NCI-H2227 treated with DMSO at 0.1 percent for 48 hours (cell line): Measurements from ENCODE around the gene DUOXA1.

Experiments
- DNase-seq: peaks from one replicate; lab custom pipeline; 2025; lab: John Stamatoyannopoulos, UW

The DUOXA1 gene

DNA sequence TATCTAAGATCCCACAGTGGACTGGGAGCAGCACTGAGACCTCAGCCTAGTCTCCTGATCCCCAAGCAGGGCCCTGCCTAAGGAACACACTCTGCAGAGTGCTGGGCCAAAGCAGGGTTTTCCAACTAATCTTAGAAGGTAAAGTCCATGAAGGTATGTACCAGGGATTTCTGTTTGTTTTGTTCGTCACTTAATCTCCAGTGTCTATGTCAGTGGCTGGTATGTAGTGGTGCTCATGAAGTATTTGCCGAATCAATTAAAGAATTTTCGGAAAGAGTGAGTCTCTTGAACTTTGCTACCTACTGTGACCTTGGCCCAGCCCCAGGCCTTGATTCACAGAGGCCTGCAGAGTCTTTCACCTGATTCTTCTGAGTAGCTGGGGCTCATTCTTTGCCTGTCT lies 1.8 kb upstream of the DUOXA1 start:
- no peak for DNase-seq

DNA sequence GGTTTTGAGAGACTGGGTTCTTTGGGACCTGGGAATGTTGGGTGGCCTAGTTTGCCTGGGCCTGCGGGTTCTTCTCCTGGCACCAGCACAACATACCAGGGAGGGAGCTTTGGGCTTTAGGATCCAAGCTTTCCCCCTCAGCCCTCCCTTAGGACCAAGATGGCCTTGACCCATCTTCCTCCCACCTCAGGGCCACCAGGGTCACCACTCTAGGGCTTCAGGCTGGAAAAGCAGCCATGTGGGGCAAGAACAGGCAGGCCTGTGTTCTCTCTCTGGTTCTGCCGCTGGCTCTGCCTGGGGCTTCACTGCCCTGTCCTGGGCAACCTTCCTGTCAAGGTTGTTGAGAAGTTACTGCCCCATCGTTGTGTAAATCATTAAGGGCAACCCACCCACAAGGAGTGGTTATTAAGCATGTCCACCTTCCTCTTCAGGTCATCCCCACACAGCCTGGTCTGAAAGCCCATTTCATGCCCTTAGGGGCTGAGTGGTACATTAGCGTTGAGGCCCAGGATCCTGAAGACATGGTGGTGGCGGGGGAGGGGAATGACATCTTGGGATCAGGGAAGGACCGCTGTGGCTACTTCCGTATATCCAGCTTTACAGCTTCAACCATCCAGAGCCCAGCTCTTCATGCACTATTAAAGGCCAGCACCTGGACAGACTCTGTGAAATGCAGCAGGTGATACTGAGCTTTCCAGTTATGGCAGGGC lies 767 bp upstream of the DUOXA1 start:
- no peak for DNase-seq

DNA sequence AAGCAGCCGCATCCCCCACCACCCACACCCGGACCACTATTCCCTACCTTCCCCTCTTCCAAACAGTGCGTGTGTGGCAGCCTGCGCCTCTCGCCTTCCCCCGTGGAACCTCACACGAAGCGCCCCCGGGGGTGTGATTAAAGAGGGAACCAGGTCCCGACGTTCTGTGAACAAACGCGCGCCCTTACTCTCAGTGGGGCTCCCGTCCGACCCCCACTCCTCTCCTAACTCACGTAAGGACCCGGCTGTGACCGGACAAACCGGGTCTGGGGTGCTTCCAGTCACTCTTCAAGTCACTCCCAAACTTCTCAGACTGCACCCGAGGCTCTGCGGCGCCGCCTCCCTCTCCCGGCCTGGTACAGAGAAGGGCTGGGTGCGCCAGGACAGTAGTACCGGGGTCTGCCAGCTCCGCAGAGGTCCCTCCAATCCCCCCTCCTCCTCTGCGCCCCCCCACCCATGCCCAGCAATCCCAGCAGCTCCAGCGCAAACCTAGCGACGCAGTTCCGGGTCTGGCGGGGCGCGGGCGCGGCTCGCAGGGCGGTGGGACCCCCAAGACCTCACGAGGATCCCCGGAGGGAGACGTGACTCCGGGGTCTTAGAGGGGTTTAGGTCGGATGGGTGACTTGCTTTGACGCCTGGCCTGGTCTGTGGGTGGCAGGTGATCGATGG lies 574 bp downstream of the DUOXA1 start:
- no peak for DNase-seq

- DNase-seq = no peak
Observed at GRCh38 chr15:45126535-45127158, 3.0 kb downstream of the DUOXA1 start.

GRCh38 chr15:45123397-45123796 lies 6.3 kb downstream of the DUOXA1 start:
- no peak for DNase-seq

GRCh38 chr15:45122719-45123118 lies 7.0 kb downstream of the DUOXA1 start:
- no peak for DNase-seq

DNA sequence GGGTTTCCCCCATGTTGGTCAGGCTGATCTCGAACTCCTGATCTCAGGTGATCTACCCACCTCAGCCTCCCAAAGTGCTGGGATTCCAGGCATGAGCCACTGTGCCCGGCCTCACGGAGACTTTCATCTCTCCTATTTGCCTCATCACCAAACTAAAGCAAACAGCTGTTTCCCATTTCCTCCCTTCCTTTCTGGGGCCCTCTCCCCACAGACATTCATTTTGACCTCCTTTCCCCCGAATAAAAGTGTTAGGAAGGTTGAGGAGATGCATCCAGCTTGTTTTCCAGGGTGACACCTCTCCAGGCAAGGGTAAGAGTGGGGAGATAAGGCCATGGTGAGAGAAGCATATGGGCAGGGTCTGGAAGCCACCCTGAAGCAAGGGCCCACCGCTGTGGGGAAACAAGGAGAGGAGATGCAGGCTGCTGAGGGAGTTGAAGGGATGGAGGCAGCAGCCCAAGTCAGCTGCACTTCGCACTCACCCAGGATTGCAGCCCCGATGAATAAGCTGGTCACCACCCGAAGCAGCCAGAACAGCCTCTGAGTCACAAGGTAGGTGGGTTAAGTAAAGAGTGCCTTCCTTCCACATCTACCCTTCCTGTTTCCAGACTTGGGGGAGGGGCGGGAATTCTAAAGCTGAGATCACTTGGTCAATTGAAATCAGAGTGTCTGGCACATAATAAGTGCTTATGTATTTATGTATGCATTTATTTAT lies 7.8 kb downstream of the DUOXA1 start:
- DNase-seq = no peak

GRCh38 chr15:45121020-45121419 lies 8.7 kb downstream of the DUOXA1 start:
- DNase-seq = no peak

DNA sequence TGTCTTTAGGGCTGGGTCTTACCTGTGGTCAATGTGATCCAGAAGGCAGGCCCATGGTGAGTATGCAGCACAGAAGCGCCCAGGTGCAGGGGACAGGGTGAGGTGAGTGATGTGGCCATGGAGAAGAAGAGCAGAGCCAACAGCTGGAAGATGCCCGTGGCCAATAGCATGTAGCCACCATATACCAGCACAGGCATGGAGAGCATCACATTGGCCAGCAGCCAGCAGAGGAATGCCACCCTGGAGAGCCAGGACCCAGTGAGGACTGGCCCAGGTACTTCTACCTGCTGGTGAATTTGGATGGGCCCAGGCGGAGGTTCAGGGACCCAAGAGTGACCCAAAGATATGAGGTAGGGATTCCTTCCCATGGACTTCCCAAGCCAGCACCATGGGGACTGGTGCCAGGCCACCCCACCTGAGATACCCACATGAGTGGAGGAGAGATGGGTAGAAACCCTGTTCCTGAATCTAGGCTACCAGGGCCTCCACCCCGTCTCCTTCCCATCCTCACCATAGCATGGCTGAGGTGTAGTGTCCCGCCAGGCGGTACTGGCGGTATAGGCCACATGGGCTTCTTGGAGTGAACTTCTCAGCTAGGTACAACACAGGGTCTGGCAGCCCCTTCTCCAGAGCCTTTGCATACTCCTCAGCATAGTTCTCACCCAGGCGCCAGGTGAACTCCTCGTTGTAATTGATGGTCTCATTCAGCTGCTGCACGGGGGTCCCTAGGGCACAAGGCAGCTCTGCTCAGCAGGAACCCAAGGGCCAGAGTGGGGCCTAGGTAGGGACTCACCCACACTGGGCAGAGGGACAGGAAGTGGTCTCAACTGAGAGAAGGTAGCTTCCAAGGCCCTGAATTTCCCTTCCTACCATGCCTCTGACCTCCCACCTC lies 9.4 kb downstream of the DUOXA1 start:
- no peak for DNase-seq

- DNase-seq = no peak
Observed at GRCh38 chr15:45118996-45119395, 10.7 kb downstream of the DUOXA1 start.

DNA sequence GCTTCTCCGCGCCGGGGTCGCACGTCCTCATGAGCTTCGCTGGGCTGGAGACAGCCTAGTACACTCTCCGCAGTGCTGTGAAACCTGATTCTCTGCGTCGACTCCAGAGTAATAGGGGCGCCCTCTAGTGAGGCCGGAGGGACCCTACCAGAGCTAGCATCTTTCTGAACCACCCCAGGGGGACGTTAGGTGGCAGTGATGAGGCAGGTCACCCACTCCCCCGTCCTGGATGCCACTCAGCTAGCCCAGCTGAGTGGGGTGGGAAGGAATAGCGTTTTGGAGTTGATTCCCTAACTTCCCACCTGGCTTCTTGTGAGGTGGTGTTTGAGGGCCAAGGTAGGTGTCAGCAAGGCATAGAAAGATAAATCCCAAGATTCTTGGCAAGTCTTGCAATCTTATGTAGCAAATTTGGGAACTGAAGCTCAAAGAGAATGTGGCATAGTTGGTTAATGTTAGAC lies 11.5 kb downstream of the DUOXA1 start:
- peak; percentile 75 for DNase-seq

DNA sequence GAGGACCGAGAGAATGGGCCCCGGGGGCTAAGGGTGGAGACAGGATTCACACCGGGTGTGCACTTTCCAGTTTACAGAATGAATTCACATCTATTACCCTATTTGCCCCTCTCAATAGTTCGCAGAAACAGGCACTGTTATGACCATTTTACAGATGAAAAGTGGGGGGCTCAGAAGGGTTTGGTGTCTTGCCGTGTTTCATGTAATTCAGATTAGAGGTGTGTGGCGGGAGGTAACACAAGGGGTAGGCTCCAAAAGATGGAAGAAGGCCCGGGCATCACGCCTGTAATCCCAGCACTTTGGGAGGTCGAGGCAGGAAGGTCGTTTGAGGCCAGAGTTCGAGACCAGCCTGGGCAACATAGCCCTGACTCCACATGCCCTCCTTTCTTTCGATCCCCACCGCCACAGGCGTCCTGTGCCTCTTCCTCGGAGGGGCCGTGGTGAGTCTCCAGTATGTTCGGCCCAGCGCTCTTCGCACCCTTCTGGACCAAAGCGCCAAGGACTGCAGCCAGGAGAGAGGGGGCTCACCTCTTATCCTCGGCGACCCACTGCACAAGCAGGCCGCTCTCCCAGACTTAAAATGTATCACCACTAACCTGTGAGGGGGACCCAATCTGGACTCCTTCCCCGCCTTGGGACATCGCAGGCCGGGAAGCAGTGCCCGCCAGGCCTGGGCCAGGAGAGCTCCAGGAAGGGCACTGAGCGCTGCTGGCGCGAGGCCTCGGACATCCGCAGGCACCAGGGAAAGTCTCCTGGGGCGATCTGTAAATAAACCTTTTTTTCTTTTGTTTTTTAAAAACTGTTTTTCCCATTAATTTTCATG lies 12.2 kb downstream of the DUOXA1 start:
- no peak for DNase-seq

- DNase-seq = no peak
Observed at GRCh38 chr15:45116482-45117307, 13.0 kb downstream of the DUOXA1 start.

- no peak for DNase-seq
Observed at GRCh38 chr15:45116006-45116481, 13.6 kb downstream of the DUOXA1 start.

- no peak for DNase-seq
Observed at GRCh38 chr15:45115312-45115820, 14.3 kb downstream of the DUOXA1 start.

- no peak for DNase-seq
Observed at GRCh38 chr15:45114751-45115085, 15.0 kb downstream of the DUOXA1 start.

- no peak for DNase-seq
Observed at GRCh38 chr15:45114076-45114750, 15.5 kb downstream of the DUOXA1 start, which contains the start of the genes DUOX2 and DUOXA2. TSS of gene DUOX2 (minus strand) at chr15:45114172. CDS start at chr15:45113411, 761 bp downstream. TSS of gene DUOXA2 (plus strand) at chr15:45114326. CDS start at chr15:45114606, 280 bp downstream.

GRCh38 chr15:45113380-45113990 lies 16.2 kb downstream of the DUOXA1 start:
- DNase-seq = no peak
